ENCODE data around the gene IREB2.

GRCh38 chr15:78524230-78524629 lies 86.2 kb downstream of the IREB2 start:
- no peak for TF ChIP-seq CTCF (conservative IDR thresholded peaks at IDR 0.05; ENCODE audit: low read depth, low read length)
- TF ChIP-seq EZH2 (IDR thresholded peaks at IDR 0.05; ENCODE audit: low read length, unreplicated experiment) = no peak
